GM21619 (cell line): ENCODE measurements around the gene ZC3H12C.

Experiments
- ATAC-seq: cut with Tn5 transposase; IDR thresholded peaks from one replicate; pipeline ENCODE4 v1.9.1; 2021; ENCODE audit not compliant: unreplicated experiment

ZC3H12C gene

GRCh38 chr11:110076371-110076965 lies 16.7 kb upstream of the ZC3H12C start:
- peak; percentile 33 for ATAC-seq

GRCh38 chr11:110077346-110077745 lies 15.8 kb upstream of the ZC3H12C start:
- ATAC-seq: peak; percentile 23

- ATAC-seq: peak; percentile 88
Observed at GRCh38 chr11:110077831-110078325, 15.3 kb upstream of the ZC3H12C start.

- ATAC-seq: no peak
Observed at GRCh38 chr11:110078923-110079544, 14.2 kb upstream of the ZC3H12C start.

- no peak for ATAC-seq
Observed at GRCh38 chr11:110079726-110080125, 13.5 kb upstream of the ZC3H12C start.

GRCh38 chr11:110081462-110082376 lies 11.5 kb upstream of the ZC3H12C start:
- no peak for ATAC-seq

GRCh38 chr11:110082899-110083298 lies 10.3 kb upstream of the ZC3H12C start:
- ATAC-seq: no peak

GRCh38 chr11:110085255-110085838 lies 7.8 kb upstream of the ZC3H12C start:
- ATAC-seq: no peak

GRCh38 chr11:110086892-110087309 lies 6.3 kb upstream of the ZC3H12C start:
- ATAC-seq: no peak

- ATAC-seq: no peak
Observed at GRCh38 chr11:110087812-110088534, 5.2 kb upstream of the ZC3H12C start.

GRCh38 chr11:110088535-110089344 lies 4.5 kb upstream of the ZC3H12C start:
- ATAC-seq: no peak

GRCh38 chr11:110089617-110090282 lies 3.4 kb upstream of the ZC3H12C start:
- peak; percentile 19 for ATAC-seq

- no peak for ATAC-seq
Observed at GRCh38 chr11:110090466-110091026, 2.6 kb upstream of the ZC3H12C start.

GRCh38 chr11:110092111-110092514 lies 1.1 kb upstream of the ZC3H12C start:
- no peak for ATAC-seq

- peak; percentile 14 for ATAC-seq
Observed at GRCh38 chr11:110093407-110094297, 460 bp downstream of the ZC3H12C start.

GRCh38 chr11:110094298-110095285 lies 1.4 kb downstream of the ZC3H12C start:
- no peak for ATAC-seq

GRCh38 chr11:110095554-110095953 lies 2.4 kb downstream of the ZC3H12C start:
- ATAC-seq: no peak
